MM.1S (cell line): Measurements from ENCODE around the gene SLC25A26.

ENCODE experiments used
- EZH2 ChIP-seq: fragments of 300-600 bp; sonication (generic); optimal IDR thresholded peaks from 2 replicates; pipeline ENCODE3; 2017; ENCODE audit warnings: low read depth, mild to moderate bottlenecking, antibody characterized with exemption, low read length, mixed read lengths
- EZH2phosphoT487 ChIP-seq: fragments of 300-600 bp; sonication (generic); IDR thresholded peaks from 2 replicates; pipeline ENCODE4 v1.6.1; 2018; ENCODE audit warnings: antibody characterized with exemption, low read length
- TF ChIP-seq, protein P1 (sequence below): fragments of 300-600 bp; sonication (generic); IDR thresholded peaks from 2 replicates; pipeline ENCODE4 v1.5.1; 2016; ENCODE audit warnings: antibody characterized with exemption, low read length, mixed read lengths

- TF ChIP-seq, protein P1, sequence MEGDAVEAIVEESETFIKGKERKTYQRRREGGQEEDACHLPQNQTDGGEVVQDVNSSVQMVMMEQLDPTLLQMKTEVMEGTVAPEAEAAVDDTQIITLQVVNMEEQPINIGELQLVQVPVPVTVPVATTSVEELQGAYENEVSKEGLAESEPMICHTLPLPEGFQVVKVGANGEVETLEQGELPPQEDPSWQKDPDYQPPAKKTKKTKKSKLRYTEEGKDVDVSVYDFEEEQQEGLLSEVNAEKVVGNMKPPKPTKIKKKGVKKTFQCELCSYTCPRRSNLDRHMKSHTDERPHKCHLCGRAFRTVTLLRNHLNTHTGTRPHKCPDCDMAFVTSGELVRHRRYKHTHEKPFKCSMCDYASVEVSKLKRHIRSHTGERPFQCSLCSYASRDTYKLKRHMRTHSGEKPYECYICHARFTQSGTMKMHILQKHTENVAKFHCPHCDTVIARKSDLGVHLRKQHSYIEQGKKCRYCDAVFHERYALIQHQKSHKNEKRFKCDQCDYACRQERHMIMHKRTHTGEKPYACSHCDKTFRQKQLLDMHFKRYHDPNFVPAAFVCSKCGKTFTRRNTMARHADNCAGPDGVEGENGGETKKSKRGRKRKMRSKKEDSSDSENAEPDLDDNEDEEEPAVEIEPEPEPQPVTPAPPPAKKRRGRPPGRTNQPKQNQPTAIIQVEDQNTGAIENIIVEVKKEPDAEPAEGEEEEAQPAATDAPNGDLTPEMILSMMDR, result no peak
- TF ChIP-seq EZH2phosphoT487 (no peak), EZH2 (no peak)
Measured at GRCh38 chr3:66320390-66320789, 99.6 kb downstream of the SLC25A26 start.
